Inflammatory macrophage treated with lipopolysaccharide for 4 hours (primary cell): Measurements from ENCODE around the gene KRTAP1-3.
"Not testable (repeated sequence)": the region's sequence is repeated elsewhere in the genome, so short reads cannot be mapped to it uniquely, and the experiment has no call there.

Experiments
- DNase-seq: peaks from one replicate; pipeline ENCODE4 v3.0.0-alpha.2; 2020

Gene KRTAP1-3, protein sequence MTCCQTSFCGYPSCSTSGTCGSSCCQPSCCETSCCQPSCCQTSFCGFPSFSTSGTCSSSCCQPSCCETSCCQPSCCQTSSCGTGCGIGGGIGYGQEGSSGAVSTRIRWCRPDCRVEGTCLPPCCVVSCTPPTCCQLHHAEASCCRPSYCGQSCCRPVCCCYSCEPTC

DNA sequence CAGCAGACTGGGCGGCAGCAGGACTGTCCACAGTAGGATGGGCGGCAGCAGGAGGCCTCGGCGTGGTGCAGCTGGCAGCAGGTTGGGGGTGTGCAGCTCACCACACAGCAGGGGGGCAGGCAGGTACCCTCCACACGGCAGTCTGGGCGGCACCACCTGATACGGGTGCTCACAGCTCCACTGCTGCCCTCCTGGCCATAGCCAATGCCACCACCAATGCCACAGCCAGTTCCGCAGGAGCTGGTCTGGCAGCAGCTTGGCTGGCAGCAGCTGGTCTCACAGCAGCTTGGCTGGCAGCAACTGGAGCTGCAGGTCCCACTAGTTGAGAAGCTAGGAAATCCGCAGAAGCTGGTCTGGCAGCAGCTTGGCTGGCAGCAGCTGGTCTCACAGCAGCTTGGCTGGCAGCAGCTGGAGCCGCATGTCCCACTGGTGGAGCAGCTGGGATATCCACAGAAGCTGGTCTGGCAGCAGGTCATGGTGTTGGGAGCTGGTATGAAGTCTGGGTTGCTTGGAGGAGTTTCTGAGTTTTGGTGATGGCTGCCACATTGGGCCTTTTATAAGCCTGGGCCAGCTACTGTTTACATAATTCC, at the start of gene KRTAP1-3:
KRTAP1-3 (minus strand) TSS at position 529 of the 590 bp plus-strand sequence; CDS start at position 476, 53 bp downstream.
- DNase-seq, result not testable (repeated sequence)

DNA sequence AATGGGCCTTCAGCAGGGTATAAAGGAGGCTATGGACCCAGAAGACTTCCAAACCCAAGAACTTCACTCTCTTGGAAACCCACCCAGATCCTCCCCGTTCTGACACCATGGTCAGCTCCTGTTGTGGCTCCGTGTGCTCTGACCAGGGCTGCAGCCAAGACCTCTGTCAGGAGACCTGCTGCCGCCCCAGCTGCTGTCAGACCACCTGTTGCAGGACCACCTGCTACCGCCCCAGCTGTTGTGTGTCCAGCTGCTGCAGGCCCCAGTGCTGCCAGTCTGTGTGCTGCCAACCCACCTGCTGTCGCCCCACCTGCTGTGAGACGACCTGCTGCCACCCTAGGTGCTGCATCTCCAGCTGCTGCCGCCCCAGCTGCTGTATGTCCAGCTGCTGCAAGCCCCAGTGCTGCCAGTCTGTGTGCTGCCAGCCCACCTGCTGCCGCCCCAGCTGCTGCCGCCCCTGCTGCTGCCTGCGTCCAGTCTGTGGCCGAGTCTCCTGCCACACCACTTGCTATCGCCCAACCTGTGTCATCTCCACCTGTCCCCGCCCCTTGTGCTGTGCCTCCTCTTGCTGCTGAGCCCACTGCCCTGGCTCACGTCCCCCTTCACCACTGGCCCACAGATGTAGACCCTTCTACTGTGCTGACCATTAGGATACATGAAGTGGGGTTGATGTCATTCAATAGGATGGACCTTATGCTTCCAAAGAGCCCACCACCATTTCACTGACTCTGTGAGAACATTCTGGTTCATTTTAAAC, 49.6 kb upstream of the KRTAP1-3 start, which contains the start of gene KRTAP4-7:
KRTAP4-7 (plus strand) TSS at position 51 of the 757 bp plus-strand sequence; CDS start at position 108, 57 bp downstream.
- DNase-seq, result not testable (repeated sequence)

DNA sequence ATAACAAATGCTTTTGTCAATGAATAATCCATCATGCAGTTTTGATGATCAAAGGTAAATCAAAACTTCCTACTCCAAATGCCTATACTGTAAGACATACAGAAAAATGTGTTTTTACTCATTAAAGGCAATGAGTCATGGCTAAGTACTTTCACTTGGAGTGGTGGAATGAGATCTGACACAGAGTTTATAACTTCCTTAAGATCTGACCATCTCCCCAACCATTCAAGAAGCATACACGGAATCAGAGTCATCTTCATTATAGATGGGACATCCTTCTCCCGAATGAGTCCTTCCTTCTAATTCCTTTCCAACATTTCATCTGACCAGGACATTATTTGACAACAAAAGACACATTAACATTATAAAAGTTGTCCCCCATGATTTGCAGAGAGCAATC, 48.8 kb upstream of the KRTAP1-3 start:
- DNase-seq, result not testable (repeated sequence)

DNA sequence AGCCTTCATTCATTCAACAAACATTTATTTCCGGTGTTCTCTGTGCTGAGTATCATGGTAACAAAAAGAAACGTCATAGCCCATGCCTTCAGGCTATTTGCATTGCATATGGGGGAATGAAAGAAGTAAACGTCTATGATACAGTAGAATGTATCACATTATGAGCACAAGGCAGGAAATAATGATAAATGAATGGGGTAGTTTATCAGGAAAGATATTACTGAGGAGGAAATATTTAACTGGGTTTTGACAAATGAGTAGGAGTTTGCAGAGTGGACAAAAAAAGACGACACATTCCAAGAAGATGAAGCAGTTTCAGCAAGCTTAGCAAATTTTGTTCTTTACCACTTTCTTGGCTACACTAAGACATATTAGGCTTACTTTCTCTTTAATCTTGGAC, 48.0 kb upstream of the KRTAP1-3 start:
- DNase-seq, result no peak

DNA sequence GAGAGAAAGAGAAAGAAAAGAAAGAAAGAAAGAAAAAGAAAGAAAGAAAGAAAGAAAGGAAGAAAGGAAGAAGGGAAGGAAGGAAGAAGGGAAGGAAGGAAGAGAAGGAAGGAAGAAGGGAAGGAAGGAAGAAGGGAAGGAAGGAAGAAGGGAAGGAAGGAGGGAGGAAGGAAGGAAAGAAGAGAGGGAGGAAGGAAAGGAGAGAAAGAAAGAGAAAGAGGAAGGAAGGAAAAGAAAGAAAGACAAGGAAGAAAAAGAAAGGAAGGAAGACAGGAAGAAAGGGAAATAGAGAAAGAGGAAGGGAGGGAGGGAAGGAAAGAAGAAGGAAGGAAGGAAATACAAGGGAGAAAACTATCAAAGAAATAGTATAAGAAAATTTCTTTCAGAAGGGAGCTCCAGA, 42.1 kb upstream of the KRTAP1-3 start:
- no peak for DNase-seq

DNA sequence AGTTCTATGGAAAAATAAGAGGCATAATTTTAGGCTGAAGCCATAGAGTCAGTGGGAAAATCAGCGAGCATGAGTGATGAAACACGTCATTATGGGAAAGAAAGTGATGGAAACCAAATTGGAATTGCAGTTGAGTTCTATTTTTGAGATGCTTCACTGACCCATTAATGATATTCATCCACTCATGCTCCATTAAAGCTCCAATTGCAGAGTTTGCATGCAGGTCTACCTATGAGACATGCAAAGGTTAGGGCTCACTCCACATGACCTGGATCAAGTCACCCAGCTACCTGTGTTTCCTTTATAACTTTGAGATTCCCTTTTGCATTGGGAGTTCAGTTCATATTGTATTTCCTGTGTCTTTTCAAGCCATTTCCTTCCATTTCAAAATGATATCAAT, 39.0 kb upstream of the KRTAP1-3 start:
- DNase-seq, result no peak

DNA sequence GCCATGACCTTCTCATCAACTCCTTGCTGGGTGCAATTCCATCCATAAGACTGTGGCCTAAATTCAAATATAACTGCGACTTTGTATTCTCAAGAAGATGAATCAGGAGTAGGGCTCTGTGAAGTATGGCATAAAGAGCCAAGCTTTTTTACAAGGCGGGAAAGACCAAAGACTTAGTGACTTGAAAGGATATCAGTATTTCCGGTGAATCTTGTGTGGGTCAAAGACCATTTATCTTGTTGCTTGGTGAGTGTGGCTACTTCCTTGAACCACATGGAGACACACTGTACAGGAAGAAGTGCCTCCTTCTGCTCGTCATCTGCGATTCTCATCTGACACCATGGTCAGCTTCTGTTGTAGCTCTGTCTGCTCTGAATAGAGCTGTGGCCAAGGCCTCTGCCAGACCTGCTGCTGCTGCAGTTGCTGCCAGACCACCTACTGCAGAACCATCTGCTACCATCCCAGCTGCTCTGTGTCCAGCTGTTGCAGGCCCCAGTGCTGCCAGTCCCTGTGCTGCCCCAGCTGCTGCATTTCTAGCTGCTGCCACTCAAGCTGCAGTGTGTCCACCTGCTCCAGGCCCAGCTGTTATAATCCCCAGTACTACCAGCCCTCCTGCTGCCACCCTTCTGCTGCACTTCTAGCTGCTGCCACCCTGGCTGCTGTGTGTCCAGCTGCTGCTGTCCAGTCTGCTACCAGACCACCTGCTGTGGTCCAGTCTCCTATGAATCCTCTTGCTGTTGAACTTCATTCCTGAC, 37.1 kb upstream of the KRTAP1-3 start:
- no peak for DNase-seq

DNA sequence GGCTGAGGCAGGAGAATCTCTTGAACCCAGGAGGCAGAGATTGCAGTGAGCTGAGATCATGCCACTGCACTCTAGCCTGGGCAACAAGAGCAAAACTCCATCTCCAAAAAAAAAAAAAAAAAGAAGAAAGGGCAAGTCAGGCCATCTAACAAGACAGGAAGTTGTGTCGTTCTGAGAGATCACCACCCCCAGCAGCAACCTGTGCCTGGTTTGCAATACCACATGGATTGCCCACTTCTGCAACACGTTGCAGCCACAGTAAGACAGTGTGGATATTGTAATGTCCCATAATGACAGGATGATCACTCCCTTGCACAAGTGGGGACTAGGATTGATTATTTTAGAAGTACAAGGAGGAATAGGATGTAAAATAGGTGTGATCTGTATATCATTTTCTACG, 34.4 kb upstream of the KRTAP1-3 start:
- no peak for DNase-seq

DNA sequence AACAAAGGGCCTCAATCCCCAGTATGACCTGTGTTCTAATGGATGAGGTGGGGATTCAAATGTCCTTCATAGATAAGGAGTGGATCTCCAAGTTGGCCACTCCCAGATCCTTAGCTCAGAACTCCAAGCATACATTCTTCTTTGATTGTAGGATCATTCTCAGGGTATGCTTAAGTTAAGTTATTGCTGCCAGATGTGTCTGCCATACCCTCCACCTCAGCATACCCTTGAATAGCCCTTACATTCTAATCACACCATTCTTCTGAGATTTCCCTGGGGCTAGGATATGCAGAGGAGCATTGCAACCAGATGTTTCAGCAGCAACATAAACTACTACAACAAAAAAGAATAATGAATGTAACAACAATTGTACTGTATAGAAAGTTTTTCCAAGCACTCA, 32.6 kb upstream of the KRTAP1-3 start:
- DNase-seq, result no peak

DNA sequence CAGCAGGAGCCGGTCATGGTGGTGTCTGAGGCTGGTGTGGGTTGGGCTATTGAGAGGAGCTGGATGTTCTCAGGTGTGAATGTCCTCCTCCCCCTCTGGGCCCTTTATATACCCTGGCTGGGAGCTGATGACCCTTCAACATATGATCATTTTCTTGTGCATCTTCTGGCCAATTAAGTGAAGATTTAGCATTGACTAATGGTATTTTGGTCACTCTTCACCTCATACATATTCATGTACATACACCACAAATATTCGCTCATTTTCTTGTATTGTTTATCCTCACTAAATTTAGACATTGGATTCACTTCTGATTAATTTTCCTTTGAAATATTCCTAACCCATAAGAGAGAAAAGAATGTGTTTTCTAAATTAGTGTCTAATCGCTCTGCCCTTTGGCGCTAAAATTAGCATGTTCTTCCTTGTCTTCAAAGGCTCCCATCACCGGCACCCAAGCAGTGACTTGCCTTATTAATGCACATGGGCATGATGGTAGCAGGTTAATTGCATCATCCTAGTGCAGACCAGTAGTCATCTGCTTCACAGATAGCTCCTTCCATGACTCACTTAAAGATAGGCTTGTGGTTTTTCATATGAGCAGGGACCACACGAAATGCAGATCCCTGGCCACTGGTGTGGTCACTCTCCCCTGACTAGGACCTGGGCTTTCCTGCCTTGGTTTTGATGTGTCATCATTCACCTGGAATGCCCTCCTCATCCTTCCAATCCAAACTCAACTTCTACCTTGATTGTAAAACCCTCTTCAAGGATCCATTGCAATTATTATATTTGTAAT, 31.4 kb upstream of the KRTAP1-3 start, which contains the start of gene KRTAP2-4:
KRTAP2-4 (minus strand) TSS at position 51 of the 796 bp plus-strand sequence; CDS start at position 17, 34 bp downstream.
- peak; percentile 17 for DNase-seq

DNA sequence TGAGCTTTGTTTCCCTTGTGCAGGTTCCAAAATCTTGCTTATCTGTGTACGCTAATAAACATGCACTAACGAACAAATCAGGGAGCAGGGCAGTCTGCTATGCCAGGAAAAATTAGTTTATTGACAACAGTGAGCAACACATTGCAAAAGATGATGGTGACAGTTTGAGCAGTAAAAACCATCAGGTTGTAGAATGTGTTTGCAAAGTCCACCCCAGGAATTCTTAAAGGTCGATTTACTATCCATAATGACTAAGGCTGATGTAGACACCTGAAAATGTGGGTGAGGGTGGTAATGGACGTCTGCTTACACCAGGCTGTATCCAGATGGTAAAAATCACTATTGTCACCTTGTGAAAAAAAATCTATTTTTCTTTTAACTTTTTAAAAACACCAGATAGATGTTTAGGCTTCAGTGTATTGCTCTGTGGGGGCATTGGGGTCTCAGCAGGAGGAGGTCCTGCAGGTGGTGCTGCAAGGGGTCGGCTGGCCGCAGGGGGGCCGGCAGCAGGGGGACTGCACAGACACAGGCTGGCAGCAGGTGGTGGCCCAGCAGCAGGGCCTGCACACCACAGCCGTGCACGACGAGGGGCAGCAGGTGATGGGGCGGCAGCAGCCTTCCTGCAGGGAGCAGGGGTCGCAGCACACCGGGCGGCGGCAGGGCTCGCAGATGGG, 30.5 kb upstream of the KRTAP1-3 start:
- DNase-seq, result not testable (repeated sequence)

DNA sequence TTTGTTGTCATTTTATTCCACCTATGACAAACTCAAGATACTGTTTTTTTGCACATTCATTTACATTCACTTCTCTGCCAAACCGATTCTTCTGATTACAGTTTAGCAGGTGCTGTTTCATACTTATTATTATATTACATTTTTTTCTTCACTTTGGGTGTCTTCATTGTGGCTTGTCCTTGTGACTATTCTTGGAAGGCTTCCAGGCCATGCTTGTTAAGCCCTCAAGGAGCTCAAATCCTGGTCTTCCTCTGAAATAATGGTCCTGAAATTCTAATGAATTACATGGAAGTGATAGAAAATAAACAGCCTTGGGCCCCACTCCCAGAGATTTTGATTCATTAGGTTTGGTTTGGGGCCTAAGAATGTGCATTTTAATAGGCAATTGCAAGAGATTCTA, 29.6 kb upstream of the KRTAP1-3 start:
- DNase-seq, result no peak

DNA sequence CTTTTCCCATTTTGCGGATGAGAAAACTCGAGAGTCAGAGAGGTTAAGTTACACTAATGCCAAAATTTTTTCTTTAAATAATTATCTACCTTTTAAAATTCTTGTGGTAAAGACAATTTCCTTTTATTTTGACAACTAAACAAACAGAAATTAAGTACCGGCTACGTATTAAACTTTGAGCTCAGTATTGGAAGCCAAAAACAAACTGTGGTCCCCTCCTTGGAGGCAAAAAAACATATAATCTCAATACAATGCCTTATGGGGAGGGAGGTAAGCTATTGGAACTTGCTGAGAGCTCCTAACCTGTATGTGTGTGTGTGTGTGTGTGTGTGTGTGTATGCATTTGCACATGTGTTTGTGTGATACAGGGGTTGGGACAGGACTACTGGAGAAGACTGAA, 28.8 kb upstream of the KRTAP1-3 start:
- no peak for DNase-seq

DNA sequence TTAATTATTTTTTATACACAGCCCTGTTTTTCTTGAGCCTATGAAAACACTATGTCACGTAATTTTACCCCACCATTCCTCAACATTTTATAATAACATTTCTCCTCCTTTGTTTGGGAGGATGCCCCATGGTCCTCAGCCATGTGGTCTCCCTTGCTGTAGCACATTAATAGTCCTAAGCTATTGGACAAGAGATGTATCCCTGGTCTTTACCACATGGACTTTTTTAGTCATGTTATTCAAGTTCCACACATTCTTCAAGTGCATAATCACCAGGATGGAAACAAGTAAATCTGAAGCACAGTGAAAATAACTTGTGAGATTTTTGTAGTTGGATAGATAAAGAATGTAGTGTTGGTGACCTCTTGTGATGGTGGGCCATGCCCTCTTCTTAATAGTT, 27.3 kb upstream of the KRTAP1-3 start:
- DNase-seq, result no peak

DNA sequence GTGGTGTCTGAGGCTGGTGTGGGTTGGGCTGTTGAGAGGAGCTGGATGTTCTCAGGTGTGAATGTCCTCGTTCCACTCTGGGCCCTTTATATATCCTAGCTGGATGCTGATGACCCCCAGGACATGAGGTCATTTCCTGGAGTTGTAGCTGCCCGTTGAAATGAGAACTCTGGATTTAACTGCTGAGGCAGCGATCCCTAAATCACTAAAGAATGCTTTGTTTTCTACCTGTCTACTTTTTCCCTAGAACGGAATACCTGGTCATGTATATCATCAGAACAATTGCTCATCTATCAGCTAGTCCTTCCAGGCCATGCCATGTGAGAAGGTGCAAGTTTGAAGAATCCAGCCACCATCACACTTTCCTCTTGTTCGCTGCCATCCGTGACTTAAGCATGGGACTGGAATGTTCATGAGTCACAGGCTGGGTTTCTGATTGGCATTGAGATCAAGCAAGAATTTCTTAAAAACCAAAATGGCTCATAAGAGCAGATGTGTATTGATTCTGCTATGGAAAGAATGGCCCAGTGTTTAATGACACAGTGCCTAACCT, 25.5 kb upstream of the KRTAP1-3 start, which contains the start of gene KRTAP2-3:
KRTAP2-3 (minus strand) TSS at position 63 of the 553 bp plus-strand sequence. CDS start 64 bp downstream, outside the sequence.
- DNase-seq, result no peak

DNA sequence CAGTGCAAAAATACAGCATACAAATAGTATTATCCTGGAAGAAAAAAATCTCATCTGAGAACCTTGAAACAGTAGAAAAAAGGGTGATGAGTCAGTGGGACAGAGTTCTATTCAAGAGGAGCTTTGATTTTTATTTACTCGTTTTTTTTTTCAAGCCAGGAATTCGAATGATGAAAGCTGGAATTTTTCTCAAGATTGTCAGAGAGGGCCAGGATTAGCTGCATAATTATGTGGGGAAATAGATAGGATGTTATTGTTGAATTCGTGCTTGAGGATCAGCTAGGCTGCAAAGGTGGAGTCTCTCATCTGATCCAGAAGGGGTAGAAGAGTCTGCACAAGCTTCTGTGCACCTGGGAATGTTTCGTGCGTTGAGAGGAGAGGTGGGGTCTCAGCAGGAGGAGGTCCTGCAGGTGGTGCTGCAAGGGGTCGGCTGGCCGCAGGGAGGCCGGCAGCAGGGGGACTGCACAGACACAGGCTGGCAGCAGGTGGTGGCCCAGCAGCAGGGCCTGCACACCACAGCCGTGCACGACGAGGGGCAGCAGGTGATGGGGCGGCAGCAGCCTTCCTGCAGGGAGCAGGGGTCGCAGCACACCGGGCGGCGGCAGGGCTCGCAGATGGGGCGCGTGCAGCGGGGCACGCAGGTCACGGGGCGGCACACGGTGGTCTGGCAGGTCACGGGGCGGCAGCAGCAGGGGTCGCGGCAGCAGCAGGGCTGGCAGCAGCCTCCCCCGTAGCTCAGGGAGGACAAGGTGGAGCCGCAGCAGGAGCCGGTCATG, 24.8 kb upstream of the KRTAP1-3 start:
- not testable (repeated sequence) for DNase-seq

DNA sequence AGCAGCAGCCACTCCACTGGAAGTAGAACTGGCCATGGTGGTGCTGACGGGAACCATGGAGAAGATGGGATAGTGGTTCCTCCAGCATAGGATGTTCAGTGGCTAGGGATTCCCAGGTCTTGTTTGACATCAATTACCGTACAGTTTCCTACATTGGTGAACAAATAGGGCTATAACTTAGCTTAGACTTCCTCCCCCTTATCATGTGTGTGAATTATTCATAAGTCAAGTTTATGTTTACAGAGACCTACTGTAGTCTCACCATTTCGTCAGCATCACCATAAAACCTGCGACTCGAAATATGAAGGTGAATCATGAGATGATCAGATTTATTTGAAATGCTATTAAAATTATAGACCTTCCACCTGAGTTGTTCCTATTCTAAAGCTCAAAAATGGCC, 24.1 kb upstream of the KRTAP1-3 start:
- no peak for DNase-seq

DNA sequence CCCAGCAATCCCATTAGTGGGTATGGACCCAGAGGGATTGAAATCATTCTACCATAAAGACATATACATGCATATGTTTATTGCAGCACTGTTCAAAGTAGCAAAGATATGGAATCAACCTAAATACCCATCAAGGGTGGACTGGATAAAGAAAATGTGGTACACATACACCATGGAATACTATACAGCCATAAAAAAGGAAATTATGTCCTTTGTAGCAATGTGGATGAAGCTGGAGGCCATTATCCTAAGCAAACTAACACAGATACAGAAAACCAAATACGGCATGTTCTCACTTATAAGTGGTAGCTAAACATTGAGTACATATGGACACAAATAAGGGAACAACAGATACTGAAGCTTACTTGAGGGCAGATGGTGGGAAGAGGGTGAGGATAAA, 22.9 kb upstream of the KRTAP1-3 start:
- no peak for DNase-seq

DNA sequence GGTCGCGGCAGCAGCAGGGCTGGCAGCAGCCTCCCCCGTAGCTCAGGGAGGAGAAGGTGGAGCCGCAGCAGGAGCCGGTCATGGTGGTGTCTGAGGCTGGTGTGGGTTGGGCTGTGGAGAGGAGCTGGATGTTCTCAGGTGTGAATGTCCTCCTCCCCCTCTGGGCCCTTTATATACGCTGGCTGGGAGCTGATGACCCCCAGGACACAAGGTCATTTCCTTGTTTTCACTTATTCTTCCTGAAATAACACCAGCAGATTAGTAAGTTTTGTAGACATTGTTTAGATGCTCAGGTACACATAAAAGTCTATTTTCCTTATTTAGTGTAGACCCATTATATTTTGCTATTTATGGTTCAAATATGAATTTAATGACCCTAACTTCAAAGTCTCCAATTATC, 20.5 kb upstream of the KRTAP1-3 start, which contains the start of gene KRTAP2-2:
KRTAP2-2 (minus strand) TSS at position 101 of the 400 bp plus-strand sequence; CDS start at position 82, 19 bp downstream.
- DNase-seq, result not testable (repeated sequence)

DNA sequence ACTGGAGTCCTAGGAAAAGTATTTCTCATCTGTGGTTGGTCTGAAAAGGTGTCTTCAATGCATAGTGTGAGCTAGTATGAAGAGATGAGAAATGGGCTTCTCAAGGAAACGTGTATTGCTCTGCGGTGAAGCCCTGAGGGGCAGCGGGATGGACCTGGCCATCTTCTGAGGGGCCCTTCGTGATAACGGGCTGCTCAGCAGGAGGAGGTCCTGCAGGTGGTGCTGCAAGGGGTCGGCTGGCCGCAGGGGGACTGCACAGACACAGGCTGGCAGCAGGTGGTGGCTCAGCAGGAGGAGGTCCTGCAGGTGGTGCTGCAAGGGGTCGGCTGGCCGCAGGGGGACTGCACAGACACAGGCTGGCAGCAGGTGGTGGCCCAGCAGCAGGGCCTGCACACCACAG, 19.9 kb upstream of the KRTAP1-3 start:
- DNase-seq, result not testable (repeated sequence)
